H9 (cell line): Measurements from ENCODE around the gene ASB10. TPM values are rescaled to one million over a fixed set of nuclear protein-coding genes. Genes with fewer than 3 reads are reported as not detected.

ENCODE experiments used
- DNase-seq: peaks from one replicate; pipeline ENCODE4 v3.0.0-alpha.2; 2017
- H2AFZ ChIP-seq: one replicate; pipeline ENCODE4 v1.6.1; 2013; ENCODE audit warnings: mild to moderate bottlenecking, low read length, control low read depth, moderate library complexity
- H2AK5ac ChIP-seq: 2 replicates; pipeline ENCODE4 v1.6.1; 2013; ENCODE audit warnings: low read length, control low read depth, mixed read lengths; ENCODE audit not compliant: insufficient read length
- H2BK120ac ChIP-seq: one replicate; pipeline ENCODE4 v1.6.1; 2013; ENCODE audit warnings: low read depth, mild to moderate bottlenecking, low read length, control low read depth, inconsistent platforms; ENCODE audit not compliant: poor library complexity, severe bottlenecking
- H2BK12ac ChIP-seq: 2 replicates; pipeline ENCODE4 v1.6.1; 2013; ENCODE audit warnings: low read length, control low read depth, mixed read lengths, low read depth; ENCODE audit not compliant: insufficient read length
- H2BK15ac ChIP-seq: 2 replicates; pipeline ENCODE4 v1.6.1; 2013; ENCODE audit warnings: low read depth, low read length, control low read depth
- H2BK20ac ChIP-seq: one replicate; pipeline ENCODE4 v1.6.1; 2013; ENCODE audit warnings: low read depth, mild to moderate bottlenecking, low read length, control low read depth, inconsistent platforms; ENCODE audit not compliant: poor library complexity, severe bottlenecking
- H2BK5ac ChIP-seq: 2 replicates; pipeline ENCODE4 v1.6.1; 2013; ENCODE audit warnings: low read length, control low read depth, mixed read lengths; ENCODE audit not compliant: insufficient read length
- H3K14ac ChIP-seq: 2 replicates; pipeline ENCODE4 v1.6.1; 2013; ENCODE audit warnings: low read length, control low read depth; ENCODE audit not compliant: insufficient read depth
- H3K18ac ChIP-seq: 2 replicates; pipeline ENCODE4 v1.6.1; 2013; ENCODE audit warnings: low read depth, mild to moderate bottlenecking, mixed read lengths, low read length, control low read depth; ENCODE audit not compliant: insufficient read length
- H3K23ac ChIP-seq: 2 replicates; pipeline ENCODE4 v1.6.1; 2013; ENCODE audit warnings: low read length, control low read depth, mixed read lengths, low read depth; ENCODE audit not compliant: insufficient read length
- H3K23me2 ChIP-seq: 2 replicates; pipeline ENCODE4 v1.6.1; 2013; ENCODE audit warnings: low read depth, mild to moderate bottlenecking, mixed read lengths, low read length, control low read depth; ENCODE audit not compliant: insufficient read length, poor library complexity, severe bottlenecking
- H3K27ac ChIP-seq: 2 replicates; pipeline ENCODE4 v1.5.1; 2013; ENCODE audit warnings: low read length, control low read depth, mixed read lengths, low read depth; ENCODE audit not compliant: insufficient read length
- H3K27me3 ChIP-seq: 2 replicates; pipeline ENCODE4 v1.6.1; 2013; ENCODE audit warnings: low read length, control low read depth, inconsistent platforms; ENCODE audit not compliant: insufficient read depth
- H3K4ac ChIP-seq: 2 replicates; pipeline ENCODE4 v1.6.1; 2013; ENCODE audit warnings: low read depth, mild to moderate bottlenecking, control low read depth, inconsistent platforms, low read length, moderate library complexity
- H3K4me1 ChIP-seq: 2 replicates; pipeline ENCODE4 v1.6.1; 2013; ENCODE audit warnings: low read length, control low read depth, inconsistent platforms; ENCODE audit not compliant: insufficient read depth
- H3K4me2 ChIP-seq: 2 replicates; pipeline ENCODE4 v1.6.1; 2013; ENCODE audit warnings: low read length, control low read depth, mixed read lengths; ENCODE audit not compliant: insufficient read length, insufficient read depth
- H3K56ac ChIP-seq: 2 replicates; pipeline ENCODE4 v1.6.1; 2013; ENCODE audit warnings: low read depth, mild to moderate bottlenecking, mixed read lengths, low read length, control low read depth; ENCODE audit not compliant: insufficient read length
- H3K79me1 ChIP-seq: 2 replicates; pipeline ENCODE4 v1.6.1; 2013; ENCODE audit warnings: low read depth, mild to moderate bottlenecking, moderate library complexity, low read length, control low read depth, inconsistent platforms; ENCODE audit not compliant: insufficient read depth, poor library complexity, severe bottlenecking
- H3K79me2 ChIP-seq: 2 replicates; pipeline ENCODE4 v1.6.1; 2013; ENCODE audit warnings: low read length, control low read depth, inconsistent platforms; ENCODE audit not compliant: insufficient read depth
- H3K9ac ChIP-seq: 2 replicates; pipeline ENCODE4 v1.6.1; 2013; ENCODE audit warnings: low read length, control low read depth, mixed read lengths; ENCODE audit not compliant: insufficient read length; ENCODE audit errors: extremely low read depth
- H3K9me3 ChIP-seq: one replicate; pipeline ENCODE4 v1.6.1; 2013; ENCODE audit warnings: low read depth, low read length, inconsistent platforms; ENCODE audit not compliant: control insufficient read depth
- H3T11ph ChIP-seq: one replicate; pipeline ENCODE4 v1.6.1; 2013; ENCODE audit warnings: mild to moderate bottlenecking, low read length, control low read depth, inconsistent platforms
- H4K20me1 ChIP-seq: one replicate; pipeline ENCODE4 v1.6.1; 2013; ENCODE audit not compliant: control insufficient read depth, insufficient read length, insufficient read depth
- H4K5ac ChIP-seq: 2 replicates; pipeline ENCODE4 v1.6.1; 2013; ENCODE audit warnings: low read depth, mild to moderate bottlenecking, mixed read lengths, low read length, control low read depth; ENCODE audit not compliant: insufficient read length
- H4K8ac ChIP-seq: replicated peaks from 2 replicates; pipeline ENCODE4 v1.6.1; 2013; ENCODE audit warnings: low read length, control low read depth, mixed read lengths, low read depth; ENCODE audit not compliant: insufficient read length
- H4K91ac ChIP-seq: 2 replicates; pipeline ENCODE4 v1.6.1; 2013; ENCODE audit warnings: low read depth, mild to moderate bottlenecking, moderate library complexity, mixed read lengths, low read length, control low read depth; ENCODE audit not compliant: insufficient read length
- H3K27ac Mint-ChIP-seq, 3 experiments: 2 replicates in 2 of 3; 3 replicates in 1 of 3; pipeline ENCODE4 v1.8.0; 2020 to 2021; ENCODE audit warnings: mixed read lengths in 3 of 3, mild to moderate bottlenecking in 1 of 3, moderate library complexity in 1 of 3
- H3K27me3 Mint-ChIP-seq: 2 replicates; pipeline ENCODE4 v1.8.0; 2021; ENCODE audit warnings: low read depth, mild to moderate bottlenecking, moderate library complexity, mixed read lengths
- H3K36me3 Mint-ChIP-seq, 3 experiments: 2 replicates in 2 of 3; 3 replicates in 1 of 3; pipeline ENCODE4 v1.8.0; 2020 to 2021; ENCODE audit warnings: low read depth in 3 of 3, mixed read lengths in 3 of 3; ENCODE audit not compliant: insufficient read depth in 1 of 3
- H3K4me1 Mint-ChIP-seq, 2 experiments: 2 replicates each; pipeline ENCODE4 v1.8.0; 2020; ENCODE audit warnings: mixed read lengths in 2 of 2
- H3K4me3 Mint-ChIP-seq, 2 experiments: 2 replicates in 1 of 2; 3 replicates in 1 of 2; pipeline ENCODE4 v1.8.0; 2020 to 2021; ENCODE audit warnings: mild to moderate bottlenecking in 2 of 2, mixed read lengths in 2 of 2, moderate library complexity in 1 of 2
- H3K9me3 Mint-ChIP-seq, 2 experiments: 2 replicates in 1 of 2; 3 replicates in 1 of 2; pipeline ENCODE4 v1.8.0; 2020; ENCODE audit warnings: mild to moderate bottlenecking in 2 of 2, mixed read lengths in 2 of 2, moderate library complexity in 1 of 2
- CTCF ChIP-seq: fragments of 200-600 bp; sonication (generic); conservative IDR thresholded peaks from 3 replicates; pipeline ENCODE4 v1.8.0; 2021; ENCODE audit warnings: antibody characterized with exemption, mild to moderate bottlenecking
- WGBS: extraction: QIAGEN DNeasy Blood & Tissue Kit; methylation state at CpG from one replicate; pipeline ENCODE4 v1.1.7; 2013; ENCODE audit warnings: missing lambda C conversion rate, low lambda C conversion rate, mixed read lengths; ENCODE audit not compliant: insufficient read length; ENCODE audit errors: extremely low coverage; 5-methylcytosine and 5-hydroxymethylcytosine counted together
- total RNA-seq: library from RNA; stranded (reverse); gene quantifications from 2 replicates; pipeline ENCODE4 v1.2.1, GENCODE V29; 2021

The ASB10 gene
- total RNA-seq, 1 experiment from 2014 or later = not detected

GRCh38 chr7:151176401-151176800, 10.6 kb downstream of the ASB10 start:
- Histone ChIP-seq H4K5ac (no peak overlapping the region), H3K4ac (no peak overlapping the region), H2BK12ac (no peak overlapping the region), H3K27ac (no peak overlapping the region), H3K56ac (no peak overlapping the region), H2AFZ (no peak overlapping the region), H3K9me3 (no peaks in the 10 kb centered on the region), H3K23ac (no peak overlapping the region), H2BK120ac (no peak overlapping the region), H3K4me1 (no peaks in the 10 kb centered on the region), H3K27me3 (peaks cover 4% of the 10 kb centered on the region; the same call in 1 of the 2 replicates), H3K4me2 (no peak overlapping the region), H3K23me2 (no peaks in the 10 kb centered on the region), H3K79me1 (no peaks in the 10 kb centered on the region), H2BK20ac (no peak overlapping the region), H3K14ac (no peak overlapping the region), H4K8ac (no peak overlapping the region), H3K9ac (no peak overlapping the region), H4K91ac (no peak overlapping the region), H3K18ac (no peak overlapping the region), H2BK5ac (no peak overlapping the region), H2AK5ac (no peak overlapping the region), H2BK15ac (no peak overlapping the region), H3T11ph (no peak overlapping the region), H4K20me1 (no peaks in the 10 kb centered on the region), H3K79me2 (no peaks in the 10 kb centered on the region)
- H3K4me3 Mint-ChIP-seq = peak overlapping the region in 1 of 2 experiments; percentile 36; a peak in 1 of 5 replicates
- H3K9me3 Mint-ChIP-seq = peaks cover 19 to 28% of the 10 kb centered on the region in 2 experiments
- H3K36me3 Mint-ChIP-seq = peaks cover 0 to 3% (median 0%) of the 10 kb centered on the region in 3 experiments; a peak in 2 of 7 replicates
- peak; percentile 10 for DNase-seq
- H3K4me1 Mint-ChIP-seq = peaks cover 3 to 12% of the 10 kb centered on the region in 2 experiments; a peak in 3 of 4 replicates
- peaks cover 82% of the 10 kb centered on the region for H3K27me3 Mint-ChIP-seq
- no peak for TF ChIP-seq CTCF
- no peak overlapping the region; a peak in 1 of 7 replicates for H3K27ac Mint-ChIP-seq
- no CpG with 5 or more reads among the region's 9 CpGs for WGBS
